Liver (tissue), 9 donors: ENCODE data around the gene ACTR3C. TPM values are rescaled to one million over a fixed set of nuclear protein-coding genes. Genes with fewer than 3 reads are reported as not detected.

ENCODE experiments used
- DNase-seq: peaks from one replicate; pipeline ENCODE4 v3.0.0-alpha.2; 2017; ENCODE audit warnings: low spot score
- H3K27ac ChIP-seq, 2 donors: one replicate each; pipeline ENCODE4 v1.7.0; 2013; ENCODE audit warnings: inconsistent platforms in 2 of 2, low read length in 2 of 2, control low read depth in 1 of 2, low read depth in 1 of 2, mild to moderate bottlenecking in 1 of 2
- H3K27me3 ChIP-seq, 4 donors: one replicate each; pipeline versions ENCODE4 v1.6.1 to v1.7.0; 2013; ENCODE audit warnings: low read length in 3 of 4, inconsistent platforms in 1 of 4, mild to moderate bottlenecking in 1 of 4, moderate library complexity in 1 of 4; ENCODE audit not compliant: control insufficient read depth in 4 of 4, insufficient read depth in 4 of 4
- H3K36me3 ChIP-seq, 4 donors: one replicate each; pipeline versions ENCODE4 v1.6.1 to v1.7.0; 2013; ENCODE audit warnings: low read length in 3 of 4, mild to moderate bottlenecking in 3 of 4, low read depth in 1 of 4, moderate library complexity in 1 of 4; ENCODE audit not compliant: control insufficient read depth in 4 of 4, insufficient read depth in 3 of 4
- H3K4me1 ChIP-seq, 4 donors: one replicate each; pipeline versions ENCODE4 v1.6.1 to v1.7.0; 2013; ENCODE audit warnings: low read length in 3 of 4, mild to moderate bottlenecking in 3 of 4, moderate library complexity in 1 of 4; ENCODE audit not compliant: control insufficient read depth in 4 of 4, insufficient read depth in 4 of 4
- H3K4me3 ChIP-seq, 3 donors: one replicate each; pipeline versions ENCODE4 v1.6.1 to v1.7.0; 2013; ENCODE audit warnings: low read length in 3 of 3, control low read depth in 1 of 3, low read depth in 1 of 3, mild to moderate bottlenecking in 1 of 3
- H3K9ac ChIP-seq, 2 donors: one replicate each; pipeline ENCODE4 v1.7.0; 2013; ENCODE audit warnings: low read length in 2 of 2, mild to moderate bottlenecking in 2 of 2, moderate library complexity in 2 of 2, control low read depth in 1 of 2, low read depth in 1 of 2
- H3K9me3 ChIP-seq, 4 donors: one replicate each; pipeline versions ENCODE4 v1.6.1 to v1.7.0; 2013; ENCODE audit warnings: low read length in 3 of 4; ENCODE audit not compliant: control insufficient read depth in 4 of 4
- ATF3 ChIP-seq: IDR thresholded peaks from 2 replicates; pipeline ENCODE4 v1.6.1; 2016; ENCODE audit warnings: antibody characterized with exemption
- CTCF ChIP-seq: fragments of 150-350 bp; IDR thresholded peaks from 2 replicates; pipeline ENCODE4 v1.5.1; 2017; ENCODE audit warnings: improper control_type of control experiment, low read depth, low read length; ENCODE audit not compliant: missing input control
- EGR1 ChIP-seq, 2 donors: IDR thresholded peaks; 2 replicates each; pipeline ENCODE4 v1.6.1; 2016 to 2018; ENCODE audit warnings: antibody characterized with exemption in 2 of 2, low read depth in 2 of 2
- FOXA1 ChIP-seq: IDR thresholded peaks from 2 replicates; pipeline ENCODE4 v1.6.1; 2016; ENCODE audit warnings: antibody characterized with exemption
- FOXA2 ChIP-seq: IDR thresholded peaks from 2 replicates; pipeline ENCODE4 v1.6.1; 2016; ENCODE audit warnings: antibody characterized with exemption
- GABPA ChIP-seq, 2 donors: IDR thresholded peaks in 1 of 2; conservative IDR thresholded peaks in 1 of 2; 2 replicates each; pipeline ENCODE4 v1.6.1; 2016; ENCODE audit warnings: antibody characterized with exemption in 2 of 2, mild to moderate bottlenecking in 1 of 2, moderate library complexity in 1 of 2
- HNF4A ChIP-seq, 2 donors: conservative IDR thresholded peaks; 2 replicates each; pipeline ENCODE4 v1.6.1; 2016; ENCODE audit warnings: antibody characterized with exemption in 2 of 2, mild to moderate bottlenecking in 2 of 2
- HNF4G ChIP-seq: IDR thresholded peaks from 2 replicates; pipeline ENCODE4 v1.6.1; 2016; ENCODE audit warnings: antibody characterized with exemption
- JUND ChIP-seq, 2 donors: IDR thresholded peaks; 2 replicates each; pipeline ENCODE4 v1.6.1; 2016; ENCODE audit warnings: antibody characterized with exemption in 2 of 2
- MAX ChIP-seq: IDR thresholded peaks from 2 replicates; pipeline ENCODE4 v1.6.1; 2016; ENCODE audit warnings: antibody characterized with exemption
- NR2F2 ChIP-seq: IDR thresholded peaks from 2 replicates; pipeline ENCODE4 v1.6.1; 2016; ENCODE audit warnings: antibody characterized with exemption
- RAD21 ChIP-seq, 2 donors: IDR thresholded peaks; 2 replicates each; pipeline ENCODE4 v1.6.1; 2016; ENCODE audit warnings: antibody characterized with exemption in 2 of 2, mild to moderate bottlenecking in 2 of 2
- REST ChIP-seq: IDR thresholded peaks from 2 replicates; pipeline ENCODE4 v1.6.1; 2016; ENCODE audit warnings: antibody characterized with exemption, mild to moderate bottlenecking
- RXRA ChIP-seq, 2 donors: IDR thresholded peaks; 2 replicates each; pipeline ENCODE4 v1.6.1; 2017 to 2018; ENCODE audit warnings: antibody characterized with exemption in 2 of 2, mild to moderate bottlenecking in 1 of 2
- SP1 ChIP-seq: IDR thresholded peaks from 2 replicates; pipeline ENCODE4 v1.6.1; 2018; ENCODE audit warnings: antibody characterized with exemption, mild to moderate bottlenecking
- TAF1 ChIP-seq: conservative IDR thresholded peaks from 2 replicates; pipeline ENCODE4 v1.6.1; 2016; ENCODE audit warnings: antibody characterized with exemption, mild to moderate bottlenecking
- YY1 ChIP-seq: IDR thresholded peaks from 2 replicates; pipeline ENCODE4 v1.6.1; 2016; ENCODE audit warnings: antibody characterized with exemption, mild to moderate bottlenecking
- ZBTB33 ChIP-seq: IDR thresholded peaks from 2 replicates; pipeline ENCODE4 v1.6.1; 2016; ENCODE audit warnings: antibody characterized with exemption
- WGBS: extraction: QIAGEN DNeasy Blood & Tissue Kit; methylation state at CpG from one replicate; pipeline ENCODE4 v1.1.7; 2013; 5-methylcytosine and 5-hydroxymethylcytosine counted together
- polyA plus RNA-seq, 2 donors: library from polyadenylated mRNA; stranded (reverse) in 1 of 2; unstranded in 1 of 2; fragments of 200-250 nt in 1 of 2; fragments of >200 nt in 1 of 2; fragmentation: Nextera tagmentation in 1 of 2; extraction: Ambion mirVana in 1 of 2; gene quantifications; one replicate each; pipeline versions ENCODE4 v1.2.1 to v1.2.3, GENCODE V29; 2013 to 2015
- total RNA-seq, 2 donors: library from RNA; depleted of rRNA; stranded (reverse); fragments of >200 nt; gene quantifications; one replicate each; pipeline ENCODE4 v1.2.3, GENCODE V29; 2014
- donor health status: healthy.
- donor health status: healthy.
- donor health status: healthy.
- donor health status: healthy.
- donor health status: healthy.

The ACTR3C gene
- total RNA-seq (10 to 100 TPM in 1 of 2 donors, 1 to 10 TPM in 1; 3.0 to 61.7 TPM), polyA plus RNA-seq (10 to 100 TPM; 26.6 to 30.1 TPM)

- H3K36me3 ChIP-seq = peaks cover 2 to 9% (median 5%) of the 10 kb centered on the region in 4 donors
- peak within 1 kb of the TSS; percentile 84 to 96 for H3K27ac ChIP-seq
- peak within 1 kb of the TSS; percentile 59 to 82 (median 75) for H3K4me3 ChIP-seq
- peak within 1 kb of the TSS; percentile 84 to 98 for H3K9ac ChIP-seq
- TF ChIP-seq EGR1 (IDR thresholded peaks at IDR 0.05; ENCODE audit: low read depth in 2 of 2) = no peak
- peak; percentile 47 for TF ChIP-seq NR2F2
- peak in 1 of 2 donors; percentile 57 for TF ChIP-seq RAD21 (IDR thresholded peaks at IDR 0.05)
- no peak for TF ChIP-seq REST
- TF ChIP-seq GABPA (IDR thresholded peaks at IDR 0.05 in 1 of 2, conservative IDR thresholded peaks at IDR 0.05 in 1 of 2) = peak in 1 of 2 donors; percentile 39
- TF ChIP-seq HNF4G = peak; percentile 12
- peak; percentile 62 for TF ChIP-seq SP1
- TF ChIP-seq JUND (IDR thresholded peaks at IDR 0.05) = no peak
- TF ChIP-seq HNF4A (conservative IDR thresholded peaks at IDR 0.05) = peak in 1 of 2 donors; percentile 37
- TF ChIP-seq RXRA (IDR thresholded peaks at IDR 0.05) = peak; percentile 43 to 69
- TF ChIP-seq FOXA1 = no peak
- TF ChIP-seq YY1 = no peak
- no peak for TF ChIP-seq FOXA2
- no peak for TF ChIP-seq ZBTB33
- peak; percentile 7 for TF ChIP-seq TAF1
- TF ChIP-seq CTCF = no peak
- no peak for TF ChIP-seq MAX
- TF ChIP-seq ATF3 = no peak
- 2% methylated on average over 82 of the region's 82 CpGs for WGBS
- peak; percentile 76 for DNase-seq
- H3K4me1 ChIP-seq = peaks cover 6 to 53% (median 28%) of the 10 kb centered on the region in 4 donors
- H3K27me3 ChIP-seq = no peaks in the 10 kb centered on the region
- no peaks in the 10 kb centered on the region for H3K9me3 ChIP-seq
Observed at GRCh38 chr7:150322833-150323681, at the start of gene ACTR3C, which contains the start of gene LRRC61. Gene ACTR3C (minus strand): TSS chr7:150323545. CDS start chr7:150295296, 28,249 bp downstream. Gene LRRC61 (plus strand): TSS chr7:150323355. CDS start chr7:150336862, 13,507 bp downstream.
